Measurements from ENCODE around the gene GNAL. TPM values are rescaled to one million over a fixed set of nuclear protein-coding genes. Genes with fewer than 3 reads are reported as not detected.

Gene GNAL
- total and polyA plus RNA-seq, 4 donors, result 0.15 to 0.92 (median 0.72) TPM

GRCh38 chr18:11799066-11799465 is 110.0 kb downstream of the GNAL start:
- H3K9ac ChIP-seq (ENCODE audit: low read depth in 1 of 2, low read length in 2 of 2), result no peak overlapping the region
- peaks cover 0 to 3% (median 0%) of the 10 kb centered on the region in 4 donors for H3K9me3 ChIP-seq (ENCODE audit: control insufficient read depth in 4 of 4, low read length in 3 of 4)
- no peaks in the 10 kb centered on the region for H3K4me1 ChIP-seq (ENCODE audit: control insufficient read depth in 4 of 4, insufficient read depth in 4 of 4, low read length in 3 of 4)
- no peak overlapping the region for H3K27ac ChIP-seq (ENCODE audit: low read depth in 1 of 2, low read length in 2 of 2)
- H3K27me3 ChIP-seq (ENCODE audit: control insufficient read depth in 4 of 4, insufficient read depth in 4 of 4, low read length in 3 of 4), result no peaks in the 10 kb centered on the region
- DNase-seq (ENCODE audit: low spot score), result no peak
- no peak overlapping the region for H3K4me3 ChIP-seq (ENCODE audit: low read depth in 1 of 3, low read length in 3 of 3)
- TF ChIP-seq GABPA (IDR thresholded peaks at IDR 0.05 in 1 of 2, conservative IDR thresholded peaks at IDR 0.05 in 1 of 2) (no peak), HNF4G (IDR thresholded peaks at IDR 0.05) (no peak), RXRA (IDR thresholded peaks at IDR 0.05) (no peak), CTCF (IDR thresholded peaks at IDR 0.05; ENCODE audit: low read depth, low read length, missing input control) (no peak), NR2F2 (IDR thresholded peaks at IDR 0.05) (no peak), ZBTB33 (IDR thresholded peaks at IDR 0.05) (no peak), SP1 (IDR thresholded peaks at IDR 0.05) (no peak), EGR1 (IDR thresholded peaks at IDR 0.05; ENCODE audit: low read depth in 2 of 2) (no peak), TAF1 (conservative IDR thresholded peaks at IDR 0.05) (no peak), FOXA1 (IDR thresholded peaks at IDR 0.05) (no peak), YY1 (IDR thresholded peaks at IDR 0.05) (no peak), HNF4A (conservative IDR thresholded peaks at IDR 0.05) (no peak), ATF3 (IDR thresholded peaks at IDR 0.05) (no peak), JUND (IDR thresholded peaks at IDR 0.05) (no peak), RAD21 (IDR thresholded peaks at IDR 0.05) (no peak), FOXA2 (IDR thresholded peaks at IDR 0.05) (no peak)
- TF ChIP-seq, protein P1, sequence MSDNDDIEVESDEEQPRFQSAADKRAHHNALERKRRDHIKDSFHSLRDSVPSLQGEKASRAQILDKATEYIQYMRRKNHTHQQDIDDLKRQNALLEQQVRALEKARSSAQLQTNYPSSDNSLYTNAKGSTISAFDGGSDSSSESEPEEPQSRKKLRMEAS (IDR thresholded peaks at IDR 0.05), result no peak
- TF ChIP-seq, protein P2, sequence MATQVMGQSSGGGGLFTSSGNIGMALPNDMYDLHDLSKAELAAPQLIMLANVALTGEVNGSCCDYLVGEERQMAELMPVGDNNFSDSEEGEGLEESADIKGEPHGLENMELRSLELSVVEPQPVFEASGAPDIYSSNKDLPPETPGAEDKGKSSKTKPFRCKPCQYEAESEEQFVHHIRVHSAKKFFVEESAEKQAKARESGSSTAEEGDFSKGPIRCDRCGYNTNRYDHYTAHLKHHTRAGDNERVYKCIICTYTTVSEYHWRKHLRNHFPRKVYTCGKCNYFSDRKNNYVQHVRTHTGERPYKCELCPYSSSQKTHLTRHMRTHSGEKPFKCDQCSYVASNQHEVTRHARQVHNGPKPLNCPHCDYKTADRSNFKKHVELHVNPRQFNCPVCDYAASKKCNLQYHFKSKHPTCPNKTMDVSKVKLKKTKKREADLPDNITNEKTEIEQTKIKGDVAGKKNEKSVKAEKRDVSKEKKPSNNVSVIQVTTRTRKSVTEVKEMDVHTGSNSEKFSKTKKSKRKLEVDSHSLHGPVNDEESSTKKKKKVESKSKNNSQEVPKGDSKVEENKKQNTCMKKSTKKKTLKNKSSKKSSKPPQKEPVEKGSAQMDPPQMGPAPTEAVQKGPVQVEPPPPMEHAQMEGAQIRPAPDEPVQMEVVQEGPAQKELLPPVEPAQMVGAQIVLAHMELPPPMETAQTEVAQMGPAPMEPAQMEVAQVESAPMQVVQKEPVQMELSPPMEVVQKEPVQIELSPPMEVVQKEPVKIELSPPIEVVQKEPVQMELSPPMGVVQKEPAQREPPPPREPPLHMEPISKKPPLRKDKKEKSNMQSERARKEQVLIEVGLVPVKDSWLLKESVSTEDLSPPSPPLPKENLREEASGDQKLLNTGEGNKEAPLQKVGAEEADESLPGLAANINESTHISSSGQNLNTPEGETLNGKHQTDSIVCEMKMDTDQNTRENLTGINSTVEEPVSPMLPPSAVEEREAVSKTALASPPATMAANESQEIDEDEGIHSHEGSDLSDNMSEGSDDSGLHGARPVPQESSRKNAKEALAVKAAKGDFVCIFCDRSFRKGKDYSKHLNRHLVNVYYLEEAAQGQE (IDR thresholded peaks at IDR 0.05), result no peak
- H3K36me3 ChIP-seq (ENCODE audit: control insufficient read depth in 4 of 4, insufficient read depth in 3 of 4, low read depth in 1 of 4, low read length in 3 of 4), result no peaks in the 10 kb centered on the region
- 89% methylated on average over 2 of the region's 2 CpGs for WGBS

Measured in liver (tissue), 9 donors.